Measurements from ENCODE around the gene TNF. TPM values are rescaled to one million over a fixed set of nuclear protein-coding genes. Genes with fewer than 3 reads are reported as not detected.

TNF gene
- total RNA-seq, 2 experiments from 2014 or later: 89.2 to 92.5 TPM

DNA sequence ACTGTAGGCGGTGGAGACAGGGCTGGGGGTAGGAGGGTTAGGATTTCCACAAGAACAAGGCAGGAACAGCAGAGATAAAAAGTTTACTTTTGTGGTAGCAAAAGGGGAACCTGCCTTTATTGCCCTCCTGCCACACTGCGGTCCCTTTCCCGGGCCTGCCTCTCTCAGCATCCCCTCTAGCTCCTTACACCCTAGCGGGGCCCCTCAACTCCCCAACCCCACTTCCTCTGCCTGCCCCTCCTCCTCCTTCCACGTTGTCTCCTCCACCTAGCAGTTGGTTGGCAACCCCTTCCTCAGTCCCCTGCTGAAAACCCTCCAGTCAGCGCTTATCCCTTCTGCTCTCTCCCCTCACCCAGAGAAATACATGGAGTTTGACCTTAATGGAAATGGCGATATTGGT, 40.4 kb downstream of the TNF start:
- Mint-ChIP-seq H3K9me3 (no peaks in the 10 kb centered on the region), H3K4me3 (peak overlapping the region; percentile 95), H3K27me3 (no peaks in the 10 kb centered on the region), H3K4me1 (ENCODE audit: low read depth) (peaks cover 41% of the 10 kb centered on the region), H3K27ac (peak overlapping the region; percentile 96), H3K36me3 (ENCODE audit: low read depth) (peaks cover 28% of the 10 kb centered on the region)
- TF ChIP-seq CTCF (IDR thresholded peaks at IDR 0.05): no peak
- intact Hi-C loops (cut with micrococcal nuclease): no loop called here
- DNase-seq: peak; percentile 64
- ATAC-seq: no peak
- ChIA-PET POLR2A (interaction anchor here (0.9 to 5.1 kb wide), 6 partner anchors 17 to 191 kb away, joined by 3 to 18 read pairs (median 3); partner anchors contain the start of genes BAG6, LSM2 and MICB), CTCF (interaction anchor here (1.0 to 11.2 kb wide), 5 partner anchors 20 to 121 kb away, joined by 3 to 132 read pairs (median 5); partner anchors contain the start of genes NCR3 and TNF)

- peak overlapping the region; percentile 96 for H3K27ac Mint-ChIP-seq
- H3K36me3 Mint-ChIP-seq (ENCODE audit: low read depth): peaks cover 40% of the 10 kb centered on the region
- DNase-seq (no peak), ATAC-seq (no peak)
- H3K27me3 Mint-ChIP-seq: no peaks in the 10 kb centered on the region
- ChIA-PET POLR2A (interaction anchor here (0.7 to 5.1 kb wide), 10 partner anchors 10 to 75 kb away, joined by 3 to 18 read pairs (median 4); partner anchors contain the start of genes CSNK2B and DDX39B), CTCF (interaction anchor here (0.8 to 11.2 kb wide), 8 partner anchors 22 to 124 kb away, joined by 3 to 132 read pairs (median 5); partner anchors contain the start of genes ATP6V1G2, LST1, NCR3 and TNF)
- TF ChIP-seq CTCF (IDR thresholded peaks at IDR 0.05): no peak
- peak overlapping the region; percentile 95 for H3K4me3 Mint-ChIP-seq
- intact Hi-C loops (cut with micrococcal nuclease): no loop called here
- peaks cover 48% of the 10 kb centered on the region for H3K4me1 Mint-ChIP-seq (ENCODE audit: low read depth)
- no peaks in the 10 kb centered on the region for H3K9me3 Mint-ChIP-seq
Observed at GRCh38 chr6:31617010-31617409, 41.6 kb downstream of the TNF start.

DNA sequence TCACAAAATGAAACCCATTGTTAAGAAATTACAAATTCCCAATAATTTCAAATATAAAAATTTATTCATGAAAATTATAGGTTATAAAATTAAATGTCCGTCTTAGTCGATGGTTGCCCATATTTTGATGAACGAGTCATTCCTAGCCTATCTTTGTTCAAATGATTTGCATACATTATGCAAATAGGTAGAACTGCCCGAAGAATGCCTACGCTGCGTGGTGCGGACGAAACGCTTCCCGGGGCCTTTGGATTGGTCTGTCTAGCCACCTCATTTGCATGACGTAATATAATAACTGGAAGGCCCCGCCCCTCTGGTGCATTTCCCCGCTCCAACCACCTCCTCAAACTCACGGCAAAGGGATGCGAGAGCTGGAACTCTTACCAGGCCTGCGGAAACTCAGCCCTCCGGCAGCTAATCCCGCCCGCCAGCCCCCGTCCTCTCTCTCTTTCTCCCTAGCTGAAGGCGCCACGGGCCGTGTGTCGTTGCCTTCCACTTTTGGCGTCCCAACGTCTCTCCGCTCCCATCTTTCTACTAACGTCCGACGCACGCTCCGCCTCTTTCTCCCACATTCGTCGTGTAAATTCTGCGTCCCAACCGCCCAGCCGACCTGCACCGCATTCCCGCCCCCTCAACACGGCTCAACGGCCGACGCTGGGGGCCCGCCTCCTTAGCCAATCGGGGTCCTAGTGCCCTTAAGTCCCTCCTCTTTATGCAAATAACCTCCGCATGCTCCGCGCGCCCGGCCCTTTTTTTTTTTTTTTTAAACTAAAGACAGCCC, 44.6 kb downstream of the TNF start:
- Mint-ChIP-seq H3K4me1 (ENCODE audit: low read depth) (peaks cover 59% of the 10 kb centered on the region), H3K9me3 (no peaks in the 10 kb centered on the region), H3K36me3 (ENCODE audit: low read depth) (peaks cover 67% of the 10 kb centered on the region), H3K27me3 (no peaks in the 10 kb centered on the region), H3K27ac (peak overlapping the region; percentile 97), H3K4me3 (peak overlapping the region; percentile 95)
- TF ChIP-seq CTCF (IDR thresholded peaks at IDR 0.05): no peak
- DNase-seq (peak; percentile 99), ATAC-seq (peak; percentile 84)
- ChIA-PET POLR2A (interaction anchor here (0.7 to 5.1 kb wide), 13 partner anchors 27 to 221 kb away, joined by 3 to 44 read pairs (median 4); partner anchors contain the start of genes BAG6, DDX39B, LTB and TNF), CTCF (interaction anchor here (0.7 to 0.9 kb wide), 3 partner anchors 24 to 68 kb away, joined by 3 read pairs; no protein-coding TSS in a partner anchor)
- intact Hi-C loops (cut with micrococcal nuclease): loop anchor here (2.0 kb wide), 1 partner anchor 45 kb away; the partner anchor contains the start of gene GPANK1

- intact Hi-C loops (cut with micrococcal nuclease): loop anchor here (2.0 kb wide), 1 partner anchor 44 kb away; the partner anchor contains the start of gene GPANK1
- DNase-seq (peak; percentile 85), ATAC-seq (peak; percentile 25)
- no peaks in the 10 kb centered on the region for H3K9me3 Mint-ChIP-seq
- TF ChIP-seq CTCF (IDR thresholded peaks at IDR 0.05): no peak
- ChIA-PET POLR2A (interaction anchor here (0.7 to 11.4 kb wide), 12 partner anchors 19 to 221 kb away, joined by 3 to 235 read pairs (median 5); partner anchors contain the start of genes BAG6, CSNK2B, DDX39B and GPANK1), CTCF (interaction anchor here (0.7 to 1.5 kb wide), 6 partner anchors 24 to 74 kb away, joined by 3 to 5 read pairs (median 3); partner anchors contain the start of genes ATP6V1G2 and BAG6)
- peak within 1 kb of the TSS; percentile 95 for H3K4me3 Mint-ChIP-seq
- H3K36me3 Mint-ChIP-seq (ENCODE audit: low read depth): peaks cover 75% of the 10 kb centered on the region
- H3K4me1 Mint-ChIP-seq (ENCODE audit: low read depth): peaks cover 54% of the 10 kb centered on the region
- H3K27me3 Mint-ChIP-seq: no peaks in the 10 kb centered on the region
- peak within 1 kb of the TSS; percentile 97 for H3K27ac Mint-ChIP-seq
Observed at GRCh38 chr6:31620586-31621319, 45.4 kb downstream of the TNF start, which contains the start of gene PRRC2A. Gene PRRC2A (plus strand): TSS chr6:31620715. CDS start chr6:31622790, 2,075 bp downstream.

Measured in activated CD8-positive, alpha-beta T cell treated with anti-CD3 and anti-CD28 coated beads for 36 hours (primary cell).